ENCODE results near the gene VWA8. TPM values are rescaled to one million over a fixed set of nuclear protein-coding genes. Genes with fewer than 3 reads are reported as not detected.

The VWA8 gene
- polyA plus RNA-seq, 1 of the 3 experiments (the other 2 are of a cell fraction) = 5.5 TPM

GRCh38 chr13:41970918-41971317, 10.0 kb upstream of the VWA8 start:
- ChIA-PET CTCF (no interaction called here), POLR2A (no interaction called here)
- Histone ChIP-seq H3K4me2 (no peak overlapping the region; the same call in 1 of the 2 replicates), H3K9me2 (no peaks in the 10 kb centered on the region), H3K9ac (no peak overlapping the region), H3K27ac (ENCODE audit: low read depth in 2 of 2, low read length in 1 of 2) (no peak overlapping the region), H3K9me3 (no peaks in the 10 kb centered on the region), H4K20me1 (ENCODE audit: insufficient read depth) (no peaks in the 10 kb centered on the region), H3K27me3 (ENCODE audit: insufficient read depth) (no peaks in the 10 kb centered on the region), H3K4me3 (ENCODE audit: low read depth in 2 of 2, low read length in 1 of 2) (no peak overlapping the region), H3K79me2 (ENCODE audit: insufficient read depth) (no peaks in the 10 kb centered on the region), H3K36me3 (replicated peaks in 1 of 2; ENCODE audit: control insufficient read depth in 1 of 2, insufficient read depth in 2 of 2, low read length in 1 of 2) (no peaks in the 10 kb centered on the region), H3F3A (replicated peaks; ENCODE audit: insufficient read depth) (no peaks in the 10 kb centered on the region), H3K4me1 (ENCODE audit: control insufficient read depth in 1 of 2, insufficient read depth in 2 of 2, low read depth in 1 of 2, low read length in 1 of 2) (no peaks in the 10 kb centered on the region), H2AFZ (ENCODE audit: low read depth) (no peak overlapping the region)
- TF ChIP-seq NRF1 (IDR thresholded peaks at IDR 0.05; ENCODE audit: low read depth, low read length) (no peak), USF1 (IDR thresholded peaks at IDR 0.05; ENCODE audit: borderline replicate concordance, low read depth) (no peak), REST (IDR thresholded peaks at IDR 0.05; ENCODE audit: low read depth, low read length) (no peak), TAF1 (IDR thresholded peaks at IDR 0.05; ENCODE audit: borderline replicate concordance, low read depth, low read length) (no peak), IRF3 (IDR thresholded peaks at IDR 0.05; ENCODE audit: low read depth, low read length) (no peak), EZH2phosphoT487 (IDR thresholded peaks at IDR 0.05; ENCODE audit: borderline replicate concordance, low read depth) (no peak), EP300 (IDR thresholded peaks at IDR 0.05; ENCODE audit: borderline replicate concordance in 1 of 2, low read depth in 1 of 2, low read length in 1 of 2) (no peak)
- DNase-seq = no peak
- WGBS (ENCODE audit: low lambda C conversion rate) = 74% methylated on average over 2 of the region's 2 CpGs

GRCh38 chr13:41970022-41970421, 9.1 kb upstream of the VWA8 start:
- H3K79me2 ChIP-seq (ENCODE audit: insufficient read depth) = no peaks in the 10 kb centered on the region
- ChIA-PET CTCF (no interaction called here), POLR2A (no interaction called here)
- no peak overlapping the region for H3K9ac ChIP-seq
- no peaks in the 10 kb centered on the region for H3K9me2 ChIP-seq
- H4K20me1 ChIP-seq (ENCODE audit: insufficient read depth) = no peaks in the 10 kb centered on the region
- H3K4me1 ChIP-seq (ENCODE audit: control insufficient read depth in 1 of 2, insufficient read depth in 2 of 2, low read depth in 1 of 2, low read length in 1 of 2) = no peaks in the 10 kb centered on the region
- no peak overlapping the region for H2AFZ ChIP-seq (ENCODE audit: low read depth)
- H3F3A ChIP-seq (replicated peaks; ENCODE audit: insufficient read depth) = no peaks in the 10 kb centered on the region
- no peak overlapping the region for H3K4me3 ChIP-seq (ENCODE audit: low read depth in 2 of 2, low read length in 1 of 2)
- no peaks in the 10 kb centered on the region for H3K27me3 ChIP-seq (ENCODE audit: insufficient read depth)
- no peak overlapping the region for H3K4me2 ChIP-seq
- no peaks in the 10 kb centered on the region for H3K36me3 ChIP-seq (replicated peaks in 1 of 2; ENCODE audit: control insufficient read depth in 1 of 2, insufficient read depth in 2 of 2, low read length in 1 of 2)
- no peak for TF ChIP-seq EP300 (IDR thresholded peaks at IDR 0.05; ENCODE audit: borderline replicate concordance in 1 of 2, low read depth in 1 of 2, low read length in 1 of 2)
- TF ChIP-seq JUND (IDR thresholded peaks at IDR 0.05) = no peak
- TF ChIP-seq CTCF (IDR thresholded peaks at IDR 0.05) = no peak
- TF ChIP-seq NFIC (IDR thresholded peaks at IDR 0.05; ENCODE audit: borderline replicate concordance) = no peak
- TF ChIP-seq USF1 (IDR thresholded peaks at IDR 0.05; ENCODE audit: borderline replicate concordance, low read depth) = no peak
- TF ChIP-seq TEAD4 (IDR thresholded peaks at IDR 0.05; ENCODE audit: borderline replicate concordance, insufficient read depth) = no peak
- H3K9me3 ChIP-seq = no peaks in the 10 kb centered on the region
- H3K27ac ChIP-seq (ENCODE audit: low read depth in 2 of 2, low read length in 1 of 2) = no peak overlapping the region
- no peak for DNase-seq
